ENCODE results near the gene HS2ST1. TPM values are rescaled to one million over a fixed set of nuclear protein-coding genes. Genes with fewer than 3 reads are reported as not detected.

Gene HS2ST1
- total and polyA plus RNA-seq, 11 donors: 3.4 to 20.3 (median 13.6) TPM

- no peak overlapping the region for H3K4me3 ChIP-seq
- H3K27ac ChIP-seq: no peak overlapping the region
- ATAC-seq (no peak), DNase-seq (no peak)
- H3K4me1 ChIP-seq: peaks cover 0 to 12% (median 4%) of the 10 kb centered on the region in 12 donors
- intact Hi-C loops (cut with DNase I): loop anchor here in 3 of 10 donors (10.0 kb wide), 3 partner anchors 381 to 701 kb away; partner anchors contain the start of genes ODF2L (in 1 of the 3) and SH3GLB1 (in 1 of the 3)
- H3K36me3 ChIP-seq: no peaks in the 10 kb centered on the region
- 89 to 92% (median 92%) methylated on average over 8 of the region's 8 CpGs for WGBS, 4 donors
- no peaks in the 10 kb centered on the region for H3K27me3 ChIP-seq
- TF ChIP-seq POLR2A (IDR thresholded peaks at IDR 0.05): no peak
- TF ChIP-seq, protein P1, sequence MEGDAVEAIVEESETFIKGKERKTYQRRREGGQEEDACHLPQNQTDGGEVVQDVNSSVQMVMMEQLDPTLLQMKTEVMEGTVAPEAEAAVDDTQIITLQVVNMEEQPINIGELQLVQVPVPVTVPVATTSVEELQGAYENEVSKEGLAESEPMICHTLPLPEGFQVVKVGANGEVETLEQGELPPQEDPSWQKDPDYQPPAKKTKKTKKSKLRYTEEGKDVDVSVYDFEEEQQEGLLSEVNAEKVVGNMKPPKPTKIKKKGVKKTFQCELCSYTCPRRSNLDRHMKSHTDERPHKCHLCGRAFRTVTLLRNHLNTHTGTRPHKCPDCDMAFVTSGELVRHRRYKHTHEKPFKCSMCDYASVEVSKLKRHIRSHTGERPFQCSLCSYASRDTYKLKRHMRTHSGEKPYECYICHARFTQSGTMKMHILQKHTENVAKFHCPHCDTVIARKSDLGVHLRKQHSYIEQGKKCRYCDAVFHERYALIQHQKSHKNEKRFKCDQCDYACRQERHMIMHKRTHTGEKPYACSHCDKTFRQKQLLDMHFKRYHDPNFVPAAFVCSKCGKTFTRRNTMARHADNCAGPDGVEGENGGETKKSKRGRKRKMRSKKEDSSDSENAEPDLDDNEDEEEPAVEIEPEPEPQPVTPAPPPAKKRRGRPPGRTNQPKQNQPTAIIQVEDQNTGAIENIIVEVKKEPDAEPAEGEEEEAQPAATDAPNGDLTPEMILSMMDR (IDR thresholded peaks at IDR 0.05): no peak
- H3K9me3 ChIP-seq: no peaks in the 10 kb centered on the region
Observed at GRCh38 chr1:87086120-87086519, 171.7 kb downstream of the HS2ST1 start.

DNA sequence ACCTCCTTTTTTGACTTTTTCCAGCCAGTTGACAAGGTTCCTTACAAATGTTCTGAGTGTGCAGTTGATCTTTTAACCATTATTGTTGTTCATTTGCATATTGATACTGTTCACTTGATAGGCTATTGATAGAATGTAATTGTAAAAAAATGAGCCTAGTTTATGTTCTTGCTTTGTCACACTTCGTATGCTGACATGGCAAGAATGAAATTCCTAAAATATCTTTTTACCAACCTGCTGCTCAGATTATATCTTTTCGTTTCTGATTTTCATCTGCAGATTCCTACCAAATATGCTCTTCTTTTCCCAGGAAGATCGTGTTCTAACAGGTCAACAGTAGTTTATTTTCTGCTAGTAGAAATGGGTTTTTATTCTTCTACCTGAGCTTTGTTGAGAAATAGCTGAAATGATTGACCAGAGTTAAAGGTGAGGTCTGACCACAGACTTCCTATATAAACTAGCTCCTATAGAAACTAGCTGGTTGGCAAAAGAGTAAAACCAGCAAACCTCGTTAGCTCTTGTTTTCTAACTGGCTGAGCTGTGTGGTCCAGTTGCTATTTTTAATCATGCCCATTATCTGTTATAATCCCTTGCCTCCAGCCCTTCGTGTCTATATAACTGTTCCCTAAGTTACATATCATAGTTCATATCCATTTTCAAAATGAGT lies 174.8 kb downstream of the HS2ST1 start:
- intact Hi-C loops (cut with DNase I): loop anchor here in 3 of 10 donors (10.0 kb wide), 3 partner anchors 384 to 704 kb away; partner anchors contain the start of genes ODF2L (in 1 of the 3) and SH3GLB1 (in 1 of the 3)
- ATAC-seq (no peak), DNase-seq (no peak)
- H3K27me3 ChIP-seq: no peaks in the 10 kb centered on the region
- 58 to 69% (median 61%) methylated on average over 5 of the region's 5 CpGs for WGBS, 4 donors
- no peak for TF ChIP-seq POLR2A (IDR thresholded peaks at IDR 0.05)
- TF ChIP-seq, protein P1 (IDR thresholded peaks at IDR 0.05): no peak
- H3K4me3 ChIP-seq: no peak overlapping the region
- peaks cover 0 to 10% (median under 1%) of the 10 kb centered on the region in 12 donors for H3K4me1 ChIP-seq
- no peaks in the 10 kb centered on the region for H3K9me3 ChIP-seq
- H3K36me3 ChIP-seq: no peaks in the 10 kb centered on the region
- H3K27ac ChIP-seq: no peak overlapping the region

DNA sequence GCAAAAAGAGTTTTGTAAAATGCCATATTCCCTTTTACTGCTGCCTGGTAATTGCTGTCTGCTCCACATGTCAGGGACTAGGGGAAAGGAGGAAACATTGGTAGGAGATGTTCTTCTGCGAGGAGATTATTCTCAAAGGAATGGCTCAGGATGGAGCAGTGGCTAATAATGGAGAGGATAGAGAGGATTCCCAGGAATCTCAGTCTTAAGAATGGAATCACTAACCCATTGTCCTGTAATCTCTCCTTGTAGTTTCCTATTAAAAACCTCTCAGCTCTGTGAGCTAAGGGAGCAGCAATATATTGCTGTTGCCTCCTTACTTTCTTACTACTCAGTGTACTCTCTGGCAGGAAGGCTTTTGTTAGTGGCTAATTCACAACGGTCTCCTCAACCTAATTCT lies 175.4 kb downstream of the HS2ST1 start:
- TF ChIP-seq, protein P1 (IDR thresholded peaks at IDR 0.05): no peak
- TF ChIP-seq POLR2A (IDR thresholded peaks at IDR 0.05): no peak
- H3K4me3 ChIP-seq: no peak overlapping the region
- H3K27ac ChIP-seq: no peak overlapping the region
- H3K4me1 ChIP-seq: peaks cover 0 to 10% (median 0%) of the 10 kb centered on the region in 12 donors
- ATAC-seq (no peak), DNase-seq (no peak)
- H3K9me3 ChIP-seq: no peaks in the 10 kb centered on the region
- H3K27me3 ChIP-seq: no peaks in the 10 kb centered on the region
- intact Hi-C loops (cut with DNase I): loop anchor here in 3 of 10 donors (10.0 kb wide), 3 partner anchors 385 to 705 kb away; partner anchors contain the start of genes ODF2L (in 1 of the 3) and SH3GLB1 (in 1 of the 3)
- H3K36me3 ChIP-seq: no peaks in the 10 kb centered on the region
- 60 to 64% (median 62%) methylated on average over 2 of the region's 2 CpGs for WGBS, 4 donors

DNA sequence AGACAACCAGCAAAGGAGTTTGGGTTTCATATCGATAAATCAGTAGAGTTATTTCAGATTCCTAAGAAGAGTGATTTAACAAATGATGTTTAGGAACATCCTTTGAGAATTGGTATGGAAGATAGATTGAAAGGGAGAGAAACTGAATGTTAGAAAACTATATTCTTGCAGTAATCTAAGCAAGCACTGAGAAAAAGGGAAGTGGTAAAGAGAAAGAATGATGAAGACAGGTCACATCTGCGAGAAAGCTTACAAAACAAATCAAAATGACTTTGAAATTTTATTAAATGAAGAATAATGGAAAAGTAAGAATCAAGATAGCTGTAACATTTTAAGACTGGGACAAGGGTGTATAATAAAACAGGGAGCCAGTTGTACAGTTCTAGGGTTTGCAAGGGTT lies 177.0 kb downstream of the HS2ST1 start:
- Histone ChIP-seq H3K4me1 (peaks cover 0 to 10% (median 0%) of the 10 kb centered on the region in 12 donors), H3K9me3 (no peaks in the 10 kb centered on the region), H3K27me3 (no peaks in the 10 kb centered on the region), H3K27ac (no peak overlapping the region), H3K36me3 (no peaks in the 10 kb centered on the region), H3K4me3 (no peak overlapping the region)
- WGBS, 4 donors: 91 to 96% (median 95%) methylated on average over 2 of the region's 2 CpGs
- TF ChIP-seq POLR2A (IDR thresholded peaks at IDR 0.05): no peak
- TF ChIP-seq, protein P1 (IDR thresholded peaks at IDR 0.05): no peak
- intact Hi-C loops (cut with DNase I): no loop called here
- ATAC-seq: no peak
- DNase-seq: no peak
